Colonic mucosa (tissue), 4 donors: ENCODE measurements around the gene BRMS1. TPM values are rescaled to one million over a fixed set of nuclear protein-coding genes. Genes with fewer than 3 reads are reported as not detected.

Experiments used
- DNase-seq: peaks from one replicate; pipeline ENCODE4 v3.0.0-alpha.2; 2020
- H3K27ac ChIP-seq: fragments of 200-600 bp; one replicate; pipeline ENCODE4 v1.8.0; 2021
- H3K27me3 ChIP-seq: fragments of 200-600 bp; one replicate; pipeline ENCODE4 v1.8.0; 2021
- H3K36me3 ChIP-seq: fragments of 200-600 bp; one replicate; pipeline ENCODE4 v1.8.0; 2021
- H3K4me1 ChIP-seq: fragments of 200-600 bp; one replicate; pipeline ENCODE4 v1.8.0; 2021; ENCODE audit warnings: mild to moderate bottlenecking
- H3K4me3 ChIP-seq: fragments of 200-600 bp; one replicate; pipeline ENCODE4 v1.8.0; 2021
- H3K9ac ChIP-seq, 2 donors: one replicate each; pipeline ENCODE4 v1.7.0; 2013; ENCODE audit warnings: control low read depth in 2 of 2, low read depth in 2 of 2, low read length in 2 of 2
- H3K9me3 ChIP-seq: fragments of 200-600 bp; one replicate; pipeline ENCODE4 v1.8.0; 2021
- intact Hi-C: fragments of 100-400 bp; cut with DNase I; formaldehyde crosslinking; loops from one replicate; pipeline ENCODE4 v1.14.1; 2022
- total RNA-seq, 2 donors: library from RNA; stranded (reverse); fragmentation: NEBNext Ultra II Directional in 1 of 2; extraction: Animal tissue kit (Norgen Biotek cat#: 25700) in 1 of 2; gene quantifications; one replicate each; pipeline ENCODE4 v1.2.1, GENCODE V29; 2021
- TF ChIP-seq, protein P1 (sequence below): fragments of 200-600 bp; IDR thresholded peaks from one replicate; pipeline ENCODE4 v1.8.0; 2022; ENCODE audit warnings: antibody characterized with exemption, mild to moderate bottlenecking
- donor health status: healthy.
- donor health status: DM: no; HTN: no; CAD: no.
- donor health status: DM: no; HTN: no; CAD: no.

Gene BRMS1
- total RNA-seq, 2 donors from 2014 or later, result 31.1 to 64.6 TPM

- intact Hi-C loops, result no loop called here
- H3K27me3 ChIP-seq, result peaks cover 15% of the 10 kb centered on the region
- no peak for DNase-seq
- TF ChIP-seq, protein P1, sequence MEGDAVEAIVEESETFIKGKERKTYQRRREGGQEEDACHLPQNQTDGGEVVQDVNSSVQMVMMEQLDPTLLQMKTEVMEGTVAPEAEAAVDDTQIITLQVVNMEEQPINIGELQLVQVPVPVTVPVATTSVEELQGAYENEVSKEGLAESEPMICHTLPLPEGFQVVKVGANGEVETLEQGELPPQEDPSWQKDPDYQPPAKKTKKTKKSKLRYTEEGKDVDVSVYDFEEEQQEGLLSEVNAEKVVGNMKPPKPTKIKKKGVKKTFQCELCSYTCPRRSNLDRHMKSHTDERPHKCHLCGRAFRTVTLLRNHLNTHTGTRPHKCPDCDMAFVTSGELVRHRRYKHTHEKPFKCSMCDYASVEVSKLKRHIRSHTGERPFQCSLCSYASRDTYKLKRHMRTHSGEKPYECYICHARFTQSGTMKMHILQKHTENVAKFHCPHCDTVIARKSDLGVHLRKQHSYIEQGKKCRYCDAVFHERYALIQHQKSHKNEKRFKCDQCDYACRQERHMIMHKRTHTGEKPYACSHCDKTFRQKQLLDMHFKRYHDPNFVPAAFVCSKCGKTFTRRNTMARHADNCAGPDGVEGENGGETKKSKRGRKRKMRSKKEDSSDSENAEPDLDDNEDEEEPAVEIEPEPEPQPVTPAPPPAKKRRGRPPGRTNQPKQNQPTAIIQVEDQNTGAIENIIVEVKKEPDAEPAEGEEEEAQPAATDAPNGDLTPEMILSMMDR, result no peak
- H3K4me3 ChIP-seq, result no peak overlapping the region
- peaks cover 5% of the 10 kb centered on the region for H3K4me1 ChIP-seq
- no peak overlapping the region for H3K27ac ChIP-seq
- no peak overlapping the region for H3K9ac ChIP-seq
- H3K9me3 ChIP-seq, result no peaks in the 10 kb centered on the region
- H3K36me3 ChIP-seq, result no peaks in the 10 kb centered on the region
Measured at GRCh38 chr11:66294626-66295620, 50.0 kb downstream of the BRMS1 start.

- intact Hi-C loops, result no loop called here
- Histone ChIP-seq H3K4me1 (peaks cover 5% of the 10 kb centered on the region), H3K9ac (no peak overlapping the region), H3K27ac (no peak overlapping the region), H3K4me3 (no peak overlapping the region), H3K36me3 (no peaks in the 10 kb centered on the region), H3K27me3 (peaks cover 15% of the 10 kb centered on the region), H3K9me3 (no peaks in the 10 kb centered on the region)
- TF ChIP-seq, protein P1, result no peak
- no peak for DNase-seq
Measured at GRCh38 chr11:66293777-66294625, 50.9 kb downstream of the BRMS1 start.

DNA sequence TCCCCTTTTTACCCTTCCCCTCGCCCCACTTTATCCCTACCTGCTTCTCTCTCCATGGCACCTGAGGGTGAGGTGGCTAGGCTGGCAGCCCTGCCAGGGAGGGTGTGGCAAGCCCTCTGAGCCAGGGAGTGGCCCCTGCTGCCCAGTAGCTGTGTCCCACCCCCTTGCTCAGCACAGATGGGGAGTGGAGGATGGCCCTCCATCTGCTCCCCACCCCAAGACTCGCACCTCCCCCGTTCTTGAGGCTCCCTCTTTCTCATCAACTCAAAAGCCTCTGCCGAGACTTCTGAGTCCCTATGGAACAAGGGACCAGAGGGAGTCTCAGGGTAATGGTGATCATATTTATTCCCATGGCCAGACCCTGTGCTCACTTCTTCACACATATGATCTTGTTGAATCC is 51.6 kb downstream of the BRMS1 start:
- Histone ChIP-seq H3K36me3 (no peaks in the 10 kb centered on the region), H3K4me3 (no peak overlapping the region), H3K27me3 (peaks cover 15% of the 10 kb centered on the region), H3K9ac (no peak overlapping the region), H3K9me3 (no peaks in the 10 kb centered on the region), H3K27ac (no peak overlapping the region), H3K4me1 (peaks cover 5% of the 10 kb centered on the region)
- DNase-seq, result no peak
- TF ChIP-seq, protein P1, result no peak
- intact Hi-C loops, result no loop called here

- TF ChIP-seq, protein P1, result no peak
- Histone ChIP-seq H3K36me3 (no peaks in the 10 kb centered on the region), H3K4me1 (peaks cover 9% of the 10 kb centered on the region), H3K9me3 (no peaks in the 10 kb centered on the region), H3K27ac (no peak overlapping the region), H3K9ac (peak overlapping the region in 1 of 2 donors; percentile 20), H3K4me3 (no peak overlapping the region), H3K27me3 (peaks cover 15% of the 10 kb centered on the region)
- intact Hi-C loops, result no loop called here
- DNase-seq, result no peak
Measured at GRCh38 chr11:66292543-66293332, 52.2 kb downstream of the BRMS1 start.
